ENCODE measurements around the gene SCAP. TPM values are rescaled to one million over a fixed set of nuclear protein-coding genes. Genes with fewer than 3 reads are reported as not detected.
"Not testable (repeated sequence)": the region's sequence is repeated elsewhere in the genome, so short reads cannot be mapped to it uniquely, and the experiment has no call there.

Gene SCAP
- total and polyA plus RNA-seq, 10 donors: 17.8 to 116 (median 91.9) TPM

- TF ChIP-seq POLR2A (IDR thresholded peaks at IDR 0.05) (peak in 2 of 3 donors; percentile 18 to 74), POLR2AphosphoS5 (IDR thresholded peaks at IDR 0.05) (peak; percentile 96 to 97 (median 96)), CTCF (IDR thresholded peaks at IDR 0.05 in 8 of 11, conservative IDR thresholded peaks at IDR 0.05 in 3 of 11) (peak; percentile 47 to 76 (median 65))
- WGBS, 5 donors: 0 to 1% (median 0%) methylated on average over 35 to 71 of the region's 71 CpGs
- intact Hi-C loops (cut with DNase I; ENCODE audit: low total_unique reads): no loop called here
Observed at GRCh38 chr3:47513125-47513929, 37.6 kb upstream of the SCAP start, which contains the start of gene ELP6. ELP6 (minus strand) TSS chr3:47513712; CDS start chr3:47513590, 122 bp downstream.

GRCh38 chr3:47512416-47513124 is 36.8 kb upstream of the SCAP start:
- Histone ChIP-seq H3K9me3 (no peaks in the 10 kb centered on the region), H3K27ac (peak overlapping the region; percentile 95 to 97 (median 97)), H3K36me3 (peaks cover 0 to 36% (median 21%) of the 10 kb centered on the region in 6 donors), H3K4me3 (peak overlapping the region; percentile 56 to 80 (median 70)), H3K4me1 (peaks cover 5 to 29% (median 18%) of the 10 kb centered on the region in 6 donors), H3K27me3 (replicated peaks in 1 of 7) (no peaks in the 10 kb centered on the region)
- 18 to 22% (median 19%) methylated on average over 36 of the region's 36 CpGs for whole genome bisulfite sequencing, 5 donors
- intact Hi-C loops (cut with DNase I; ENCODE audit: low total_unique reads): no loop called here
- peak; percentile 87 for DNase-seq
- no peak for TF ChIP-seq CTCF (IDR thresholded peaks at IDR 0.05 in 8 of 11, conservative IDR thresholded peaks at IDR 0.05 in 3 of 11)
- TF ChIP-seq POLR2A (IDR thresholded peaks at IDR 0.05): no peak
- TF ChIP-seq POLR2AphosphoS5 (IDR thresholded peaks at IDR 0.05): no peak

More at GRCh38 chr3:47513125-47513929, 37.6 kb upstream of the SCAP start, which contains the start of gene ELP6:
- Histone ChIP-seq H3K27ac (peak within 1 kb of the TSS; percentile 95 to 97 (median 97)), H3K4me1 (peaks cover 5 to 29% (median 18%) of the 10 kb centered on the region in 6 donors), H3K9me3 (no peaks in the 10 kb centered on the region), H3K4me3 (peak within 1 kb of the TSS; percentile 56 to 80 (median 70)), H3K27me3 (replicated peaks in 1 of 7) (no peaks in the 10 kb centered on the region), H3K36me3 (peaks cover 0 to 28% (median 17%) of the 10 kb centered on the region in 6 donors)
- peak; percentile 98 for DNase-seq

GRCh38 chr3:47505267-47505666 is 29.5 kb upstream of the SCAP start:
- H3K4me3 ChIP-seq; H3K4me1 ChIP-seq; H3K9me3 ChIP-seq; intact Hi-C loops (cut with DNase I; ENCODE audit: low total_unique reads); H3K27ac ChIP-seq; H3K27me3 ChIP-seq (replicated peaks in 1 of 7): not testable (repeated sequence)
- peaks cover 0 to 99% (median 65%) of the 10 kb centered on the region in 6 donors for H3K36me3 ChIP-seq
- WGBS, 5 donors: 95 to 99% (median 97%) methylated on average over 6 of the region's 6 CpGs
- peak; percentile 5 for DNase-seq

GRCh38 chr3:47504113-47504512 is 28.4 kb upstream of the SCAP start:
- H3K27ac ChIP-seq: no peak overlapping the region
- TF ChIP-seq POLR2AphosphoS5 (IDR thresholded peaks at IDR 0.05) (no peak), POLR2A (IDR thresholded peaks at IDR 0.05) (no peak), CTCF (IDR thresholded peaks at IDR 0.05 in 8 of 11, conservative IDR thresholded peaks at IDR 0.05 in 3 of 11) (no peak)
- peak; percentile 11 for DNase-seq
- no peak overlapping the region for H3K4me3 ChIP-seq
- intact Hi-C loops (cut with DNase I; ENCODE audit: low total_unique reads): no loop called here
- 90 to 95% (median 92%) methylated on average over 7 of the region's 7 CpGs for WGBS, 5 donors
- no peaks in the 10 kb centered on the region for H3K27me3 ChIP-seq (replicated peaks in 1 of 7)
- H3K4me1 ChIP-seq: no peaks in the 10 kb centered on the region
- H3K36me3 ChIP-seq: peaks cover 0 to 99% (median 65%) of the 10 kb centered on the region in 6 donors
- no peaks in the 10 kb centered on the region for H3K9me3 ChIP-seq

All from spleen (tissue), 11 donors.